Urinary bladder (tissue), 4 donors: Measurements from ENCODE around the gene ABHD6. TPM values are rescaled to one million over a fixed set of nuclear protein-coding genes. Genes with fewer than 3 reads are reported as not detected.
"Not testable (repeated sequence)": the region's sequence is repeated elsewhere in the genome, so short reads cannot be mapped to it uniquely, and the experiment has no call there.

Experiments
- DNase-seq: peaks from one replicate; pipeline ENCODE4 v3.0.0-alpha.2; 2015; ENCODE audit errors: extremely low spot score
- H3K27ac ChIP-seq: one replicate; pipeline ENCODE4 v1.5.1; 2013; ENCODE audit warnings: low read depth, mild to moderate bottlenecking, moderate library complexity
- H3K36me3 ChIP-seq: one replicate; pipeline ENCODE4 v1.6.1; 2013; ENCODE audit warnings: mild to moderate bottlenecking, moderate library complexity; ENCODE audit not compliant: insufficient read depth
- H3K4me1 ChIP-seq: one replicate; pipeline ENCODE4 v1.6.1; 2013; ENCODE audit warnings: mild to moderate bottlenecking, moderate library complexity; ENCODE audit not compliant: insufficient read depth
- H3K4me3 ChIP-seq: one replicate; pipeline ENCODE4 v1.5.1; 2013; ENCODE audit warnings: low read depth, low read length
- WGBS: extraction: QIAGEN DNeasy Blood & Tissue Kit; methylation state at CpG from one replicate; pipeline ENCODE4 v1.1.7; 2013; 5-methylcytosine and 5-hydroxymethylcytosine counted together
- polyA plus RNA-seq: library from polyadenylated mRNA; stranded (reverse); fragments of 200-250 nt; gene quantifications from one replicate; pipeline ENCODE4 v1.2.3, GENCODE V29; 2013
- total RNA-seq: library from RNA; depleted of rRNA; stranded (reverse); fragments of >200 nt; gene quantifications from one replicate; pipeline ENCODE4 v1.2.3, GENCODE V29; 2014
- donor health status: healthy with polysubstance abuse.
- donor health status: healthy.

ABHD6 gene
- total and polyA plus RNA-seq, 2 donors: 7.2 to 8.8 TPM

- Histone ChIP-seq H3K4me1 (no peaks in the 10 kb centered on the region), H3K36me3 (no peaks in the 10 kb centered on the region), H3K4me3 (no peak overlapping the region), H3K27ac (no peak overlapping the region)
- DNase-seq: no peak
- WGBS: 21% methylated on average over 15 of the region's 15 CpGs
These were observed 20.3 kb upstream of the ABHD6 start for GRCh38 chr3:58217209-58217811.

DNA sequence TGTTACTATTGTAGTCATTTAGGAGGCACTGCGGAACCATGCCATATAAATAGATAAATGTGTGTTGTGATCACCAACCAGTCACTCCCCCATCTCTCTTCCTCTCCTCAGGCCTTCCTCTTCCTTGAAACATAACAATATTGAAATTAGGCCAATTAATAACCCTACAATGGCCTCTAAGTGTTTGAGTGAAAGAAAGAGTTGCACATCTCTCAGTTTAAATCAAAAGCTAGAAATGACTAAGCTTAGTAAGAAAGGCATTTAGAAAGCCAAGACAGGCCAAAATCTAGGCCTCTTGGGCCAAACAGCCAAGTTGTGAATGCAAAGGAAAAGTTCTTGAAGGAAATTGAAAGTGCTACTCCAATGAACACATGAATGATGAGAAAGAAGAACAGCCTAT, 18.7 kb upstream of the ABHD6 start:
- DNase-seq: no peak
- H3K4me3 ChIP-seq: no peak overlapping the region
- no peak overlapping the region for H3K27ac ChIP-seq
- H3K4me1 ChIP-seq: no peaks in the 10 kb centered on the region
- H3K36me3 ChIP-seq: no peaks in the 10 kb centered on the region
- 84% methylated on average over 1 of the region's 1 CpG for WGBS

- Histone ChIP-seq H3K4me1 (no peaks in the 10 kb centered on the region), H3K4me3 (no peak overlapping the region), H3K36me3 (no peaks in the 10 kb centered on the region), H3K27ac (no peak overlapping the region)
- DNase-seq: no peak
- 59% methylated on average over 8 of the region's 8 CpGs for whole genome bisulfite sequencing
These were observed 15.3 kb upstream of the ABHD6 start for GRCh38 chr3:58222161-58222724.

DNA sequence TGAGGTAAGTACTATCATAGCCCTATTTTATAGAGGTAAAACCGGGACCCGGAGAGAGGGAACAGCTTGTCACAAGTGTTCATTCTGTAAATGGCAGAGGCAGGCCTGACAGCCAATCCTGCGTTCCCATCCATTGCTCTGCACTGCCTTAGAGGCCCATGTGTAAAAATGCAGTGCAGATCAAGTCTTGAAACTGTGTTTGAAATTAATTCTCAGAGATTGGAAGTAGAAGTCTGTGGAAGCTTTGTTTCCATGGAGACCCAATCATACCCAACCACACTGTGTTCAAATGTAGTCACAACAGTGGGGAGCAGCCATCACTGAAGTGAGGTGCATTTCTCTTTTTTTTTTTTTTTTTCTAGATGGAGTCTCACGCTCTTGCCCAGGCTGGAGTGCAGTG, 13.7 kb upstream of the ABHD6 start:
- H3K4me1 ChIP-seq: no peaks in the 10 kb centered on the region
- no peak for DNase-seq
- H3K36me3 ChIP-seq: no peaks in the 10 kb centered on the region
- H3K27ac ChIP-seq: no peak overlapping the region
- H3K4me3 ChIP-seq: no peak overlapping the region
- 87% methylated on average over 4 of the region's 4 CpGs for WGBS

DNA sequence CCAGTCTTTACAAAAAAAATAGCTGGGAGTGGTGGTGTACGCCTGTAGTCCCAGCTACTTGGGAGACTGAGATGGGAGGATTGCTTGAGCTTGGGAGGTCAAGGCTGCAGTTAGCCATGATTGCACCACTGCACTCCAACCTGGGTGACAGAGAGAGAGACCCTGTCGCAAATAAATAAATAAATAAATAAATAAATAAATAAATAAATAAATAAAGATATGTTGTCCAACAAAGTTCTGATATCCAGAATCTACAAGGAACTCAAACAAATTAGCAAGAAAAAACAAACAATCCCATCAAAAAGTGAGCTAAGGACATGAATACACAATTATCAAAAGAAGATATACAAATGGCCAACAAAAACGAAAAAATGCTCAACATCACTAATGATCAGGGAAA, 9.7 kb upstream of the ABHD6 start:
- not testable (repeated sequence) for DNase-seq, H3K27ac ChIP-seq
- 94% methylated on average over 3 of the region's 3 CpGs for WGBS

DNA sequence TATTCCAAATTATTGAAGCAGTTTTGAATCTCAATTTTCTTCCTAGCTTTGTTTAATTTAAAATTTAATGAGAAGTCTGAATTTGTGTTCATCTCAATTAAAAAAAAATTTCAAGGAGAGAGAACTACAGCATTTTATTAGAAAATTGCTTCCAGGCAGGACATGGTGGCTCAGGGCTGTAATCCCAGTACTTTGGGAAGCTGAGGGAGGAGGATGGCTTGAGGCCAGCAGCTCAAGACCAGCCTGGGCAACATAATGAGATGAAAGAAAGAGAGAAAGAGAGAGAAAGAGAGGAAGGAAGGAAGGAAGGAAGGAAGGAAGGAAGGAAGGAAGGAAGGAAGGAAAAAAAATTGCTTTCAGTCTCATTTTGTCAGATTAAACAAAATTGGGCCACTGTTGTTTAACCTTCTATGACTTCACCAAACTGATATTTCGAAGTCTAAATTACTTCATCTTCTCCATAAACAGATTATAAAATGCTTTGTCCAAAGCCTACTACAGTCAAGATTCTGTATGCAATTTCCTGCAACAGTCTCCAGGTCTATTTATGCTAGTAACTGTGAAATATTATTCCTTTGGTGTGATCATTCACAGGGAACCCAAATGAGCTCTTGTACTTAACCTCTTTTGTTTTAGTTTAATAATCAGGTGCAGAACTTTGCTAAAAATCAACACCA, 6.6 kb upstream of the ABHD6 start:
- H3K27ac ChIP-seq: no peak overlapping the region
- DNase-seq: no peak
- no peak overlapping the region for H3K4me3 ChIP-seq
- 0% methylated on average over 1 of the region's 1 CpG for WGBS
- no peaks in the 10 kb centered on the region for H3K36me3 ChIP-seq
- H3K4me1 ChIP-seq: no peaks in the 10 kb centered on the region

More for the DNA sequence above, 9.7 kb upstream of the ABHD6 start:
- H3K36me3 ChIP-seq, H3K4me3 ChIP-seq, H3K4me1 ChIP-seq: not testable (repeated sequence)

GRCh38 chr3:58231666-58232065, 5.9 kb upstream of the ABHD6 start:
- Histone ChIP-seq H3K36me3 (no peaks in the 10 kb centered on the region), H3K4me3 (no peak overlapping the region), H3K27ac (no peak overlapping the region), H3K4me1 (no peaks in the 10 kb centered on the region)
- WGBS: 23% methylated on average over 2 of the region's 2 CpGs
- DNase-seq: no peak

- Histone ChIP-seq H3K4me3 (no peak overlapping the region), H3K27ac (no peak overlapping the region), H3K4me1 (peaks cover 2% of the 10 kb centered on the region), H3K36me3 (no peaks in the 10 kb centered on the region)
- WGBS: 40% methylated on average over 4 of the region's 4 CpGs
- no peak for DNase-seq
These were observed 3.1 kb upstream of the ABHD6 start for GRCh38 chr3:58234516-58234931.

GRCh38 chr3:58235970-58236369, 1.6 kb upstream of the ABHD6 start:
- DNase-seq: no peak
- Histone ChIP-seq H3K27ac (no peak overlapping the region), H3K36me3 (no peaks in the 10 kb centered on the region), H3K4me1 (peaks cover 2% of the 10 kb centered on the region), H3K4me3 (no peak overlapping the region)
- WGBS: 73% methylated on average over 4 of the region's 4 CpGs

DNA sequence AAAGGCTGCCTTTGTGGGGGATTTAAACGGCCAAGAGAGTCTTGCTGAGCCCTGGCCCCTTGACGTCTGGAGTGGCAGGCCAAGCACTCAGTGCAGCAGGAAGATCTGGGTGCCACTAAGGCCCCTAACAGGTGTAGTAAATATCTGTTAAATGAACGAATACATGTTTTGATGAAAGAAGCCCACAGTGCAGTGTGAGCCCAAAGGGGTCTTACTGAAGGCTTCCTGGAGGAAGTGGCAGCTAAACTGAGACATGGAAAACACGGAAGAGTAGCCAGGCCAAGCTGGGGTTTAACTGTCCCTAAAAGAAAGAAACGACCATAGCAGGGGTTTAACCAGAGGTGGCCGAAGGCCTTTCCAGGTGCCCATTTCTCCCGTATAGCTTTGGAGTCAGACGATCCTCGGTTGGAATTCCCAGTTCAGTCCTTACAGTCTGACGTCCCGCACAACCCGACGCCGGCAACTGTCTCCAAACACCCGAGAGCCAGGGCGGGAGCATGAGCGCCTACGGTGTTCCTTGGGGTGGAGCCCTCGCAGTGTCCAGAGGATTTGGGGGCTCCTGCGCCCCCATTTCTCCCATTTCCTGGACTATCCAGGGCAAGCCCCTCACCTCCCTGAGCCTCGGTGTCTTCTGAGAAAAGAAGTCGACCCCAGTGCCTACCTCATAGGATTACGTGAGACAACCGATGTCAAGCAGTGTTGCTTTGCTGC, 910 bp upstream of the ABHD6 start:
- H3K27ac ChIP-seq: peak overlapping the region; percentile 60

DNA sequence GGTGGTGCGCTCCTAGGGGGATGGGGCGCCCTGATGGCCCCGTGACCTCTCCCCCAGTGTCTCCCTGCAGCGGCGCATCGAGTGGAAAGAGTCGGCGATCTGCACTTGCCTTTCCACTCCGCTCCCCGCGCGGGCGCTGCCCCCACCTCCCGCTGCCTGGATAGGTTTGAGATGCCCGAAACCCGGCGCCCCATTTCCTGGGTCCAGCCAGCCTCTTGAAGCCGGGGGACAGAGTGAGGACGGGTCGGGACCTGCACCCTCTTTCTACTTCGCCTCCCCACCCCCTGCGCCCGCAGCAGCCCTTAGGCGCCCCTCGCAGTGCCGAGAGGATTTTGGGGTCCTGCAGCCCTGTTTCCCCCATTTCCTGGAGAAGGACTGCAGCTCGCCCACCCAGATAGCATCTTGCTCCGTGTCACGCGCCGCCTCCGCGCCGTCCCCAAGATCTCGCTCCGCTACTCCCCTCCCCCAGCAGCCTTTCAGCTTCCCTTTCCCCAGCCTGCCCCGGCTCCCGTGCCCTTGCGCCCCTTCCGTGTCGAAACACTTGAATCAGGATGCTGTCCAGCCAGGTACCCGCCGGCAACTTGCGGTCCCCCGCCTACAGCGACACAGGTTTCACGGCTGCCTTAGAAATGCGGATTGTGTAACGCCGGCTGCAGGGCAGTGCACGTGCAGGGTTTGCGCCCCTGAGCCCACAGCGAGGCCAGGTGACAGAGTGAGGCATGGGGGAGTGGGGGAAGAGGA, 519 bp downstream of the ABHD6 start:
- no peak for DNase-seq
- H3K27ac ChIP-seq: no peak overlapping the region
- peak overlapping the region; percentile 70 for H3K4me3 ChIP-seq
- no peaks in the 10 kb centered on the region for H3K36me3 ChIP-seq
- WGBS: 2% methylated on average over 53 of the region's 53 CpGs
- H3K4me1 ChIP-seq: peaks cover 2% of the 10 kb centered on the region

More for the DNA sequence above, 910 bp upstream of the ABHD6 start:
- DNase-seq: no peak
- WGBS: 16% methylated on average over 24 of the region's 24 CpGs
- peak overlapping the region; percentile 70 for H3K4me3 ChIP-seq
- peaks cover 2% of the 10 kb centered on the region for H3K4me1 ChIP-seq
- H3K36me3 ChIP-seq: no peaks in the 10 kb centered on the region

GRCh38 chr3:58238830-58239229, 1.2 kb downstream of the ABHD6 start:
- Histone ChIP-seq H3K36me3 (no peaks in the 10 kb centered on the region), H3K27ac (no peak overlapping the region), H3K4me3 (peak overlapping the region; percentile 70), H3K4me1 (peaks cover 2% of the 10 kb centered on the region)
- 85% methylated on average over 7 of the region's 7 CpGs for WGBS
- no peak for DNase-seq

GRCh38 chr3:58241306-58242044, 3.9 kb downstream of the ABHD6 start:
- no peak for DNase-seq
- Histone ChIP-seq H3K36me3 (no peaks in the 10 kb centered on the region), H3K4me3 (no peak overlapping the region), H3K4me1 (peaks cover 2% of the 10 kb centered on the region), H3K27ac (no peak overlapping the region)
- WGBS: 94% methylated on average over 4 of the region's 4 CpGs
